Esophagus squamous epithelium (tissue), 4 donors: ENCODE measurements around the gene MCF2.

Experiments used
- POLR2A ChIP-seq, 4 donors: fragments of 450-650 bp; IDR thresholded peaks; one replicate each; pipeline ENCODE4 v1.6.1; 2017; ENCODE audit warnings: antibody characterized with exemption in 4 of 4, mild to moderate bottlenecking in 4 of 4, moderate library complexity in 3 of 4
- TF ChIP-seq, protein P1 (sequence below), 6 experiments: fragments of 450-650 bp in 4 of 6; fragments of 200-600 bp in 2 of 6; sonication (generic) in 2 of 6; IDR thresholded peaks; one replicate each; pipeline ENCODE4 v1.5.1; 2016 to 2019; ENCODE audit warnings: antibody characterized with exemption in 6 of 6, mild to moderate bottlenecking in 4 of 6, moderate library complexity in 4 of 6

DNA sequence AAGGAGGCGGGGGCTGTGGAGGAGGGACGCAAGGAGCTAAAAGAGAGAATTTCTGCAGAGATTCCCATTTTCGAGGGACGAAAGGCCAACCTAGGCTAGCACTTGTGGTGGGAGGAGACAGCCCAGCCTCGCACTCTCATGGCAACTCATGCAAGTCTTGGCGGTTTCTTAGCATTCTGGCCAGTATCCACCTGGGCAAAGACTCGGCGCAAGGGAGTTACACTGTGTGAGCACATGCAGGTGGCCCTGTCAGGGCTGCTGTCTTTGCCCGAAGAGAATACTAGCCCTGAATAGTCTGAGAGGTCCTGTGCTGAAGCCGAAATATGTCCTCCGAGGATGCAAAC, 15.5 kb downstream of the MCF2 start:
- TF ChIP-seq, protein P1, sequence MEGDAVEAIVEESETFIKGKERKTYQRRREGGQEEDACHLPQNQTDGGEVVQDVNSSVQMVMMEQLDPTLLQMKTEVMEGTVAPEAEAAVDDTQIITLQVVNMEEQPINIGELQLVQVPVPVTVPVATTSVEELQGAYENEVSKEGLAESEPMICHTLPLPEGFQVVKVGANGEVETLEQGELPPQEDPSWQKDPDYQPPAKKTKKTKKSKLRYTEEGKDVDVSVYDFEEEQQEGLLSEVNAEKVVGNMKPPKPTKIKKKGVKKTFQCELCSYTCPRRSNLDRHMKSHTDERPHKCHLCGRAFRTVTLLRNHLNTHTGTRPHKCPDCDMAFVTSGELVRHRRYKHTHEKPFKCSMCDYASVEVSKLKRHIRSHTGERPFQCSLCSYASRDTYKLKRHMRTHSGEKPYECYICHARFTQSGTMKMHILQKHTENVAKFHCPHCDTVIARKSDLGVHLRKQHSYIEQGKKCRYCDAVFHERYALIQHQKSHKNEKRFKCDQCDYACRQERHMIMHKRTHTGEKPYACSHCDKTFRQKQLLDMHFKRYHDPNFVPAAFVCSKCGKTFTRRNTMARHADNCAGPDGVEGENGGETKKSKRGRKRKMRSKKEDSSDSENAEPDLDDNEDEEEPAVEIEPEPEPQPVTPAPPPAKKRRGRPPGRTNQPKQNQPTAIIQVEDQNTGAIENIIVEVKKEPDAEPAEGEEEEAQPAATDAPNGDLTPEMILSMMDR (IDR thresholded peaks at IDR 0.05) = no peak
- TF ChIP-seq POLR2A (IDR thresholded peaks at IDR 0.05) = no peak
